Heart right ventricle (tissue), 16 donors: ENCODE data around the gene EMILIN2. TPM values are rescaled to one million over a fixed set of nuclear protein-coding genes. Genes with fewer than 3 reads are reported as not detected.

ENCODE experiments used
- ATAC-seq, 8 donors: fragments of 200-7000 bp; cut with Tn5 transposase; one replicate each; pipeline ENCODE4 v1.9.1; 2020; ENCODE audit warnings: mild to moderate bottlenecking in 8 of 8, moderate library complexity in 8 of 8, moderate number of reproducible peaks in 1 of 8
- DNase-seq, 2 donors: peaks; one replicate each; pipeline ENCODE4 v3.0.0-alpha.2; 2020
- H3K27ac ChIP-seq, 10 donors: fragments of 200-600 bp; sonication (generic) in 2 of 10; one replicate each; pipeline versions ENCODE4 v1.5.0 to v1.8.0; 2020 to 2022; ENCODE audit warnings: mild to moderate bottlenecking in 3 of 10
- H3K27me3 ChIP-seq, 7 donors: fragments of 200-600 bp; one replicate each; pipeline ENCODE4 v1.8.0; 2021 to 2022; ENCODE audit warnings: mild to moderate bottlenecking in 2 of 7
- H3K36me3 ChIP-seq, 9 donors: fragments of 200-600 bp; sonication (generic) in 1 of 9; one replicate each; pipeline versions ENCODE4 v1.5.0 to v1.8.0; 2020 to 2022; ENCODE audit warnings: mild to moderate bottlenecking in 2 of 9
- H3K4me1 ChIP-seq, 9 donors: fragments of 200-600 bp; sonication (generic) in 1 of 9; one replicate each; pipeline versions ENCODE4 v1.5.0 to v1.8.0; 2020 to 2022; ENCODE audit warnings: mild to moderate bottlenecking in 4 of 9
- H3K4me3 ChIP-seq, 10 donors: fragments of 200-600 bp; sonication (generic) in 2 of 10; one replicate each; pipeline versions ENCODE4 v1.5.0 to v1.8.0; 2020 to 2022; ENCODE audit warnings: mild to moderate bottlenecking in 7 of 10, moderate library complexity in 2 of 10
- H3K9me3 ChIP-seq, 11 donors: fragments of 200-600 bp in 10 of 11; sonication (generic) in 2 of 11; one replicate each; pipeline versions ENCODE4 v1.5.0 to v1.8.0; 2013 to 2022; ENCODE audit warnings: mild to moderate bottlenecking in 2 of 11, control low read depth in 1 of 11, moderate library complexity in 1 of 11
- CTCF ChIP-seq, 9 donors: fragments of 200-600 bp; sonication (generic) in 2 of 9; IDR thresholded peaks; one replicate each; pipeline versions ENCODE4 v1.5.0 to v1.8.0; 2021 to 2022; ENCODE audit warnings: antibody characterized with exemption in 9 of 9, mild to moderate bottlenecking in 5 of 9, moderate library complexity in 1 of 9
- WGBS, 2 donors: extraction: QIAGEN DNeasy Blood & Tissue Kit; methylation state at CpG; one replicate each; pipeline ENCODE4 v1.1.7; 2013; ENCODE audit warnings: inconsistent platforms in 1 of 2; 5-methylcytosine and 5-hydroxymethylcytosine counted together
- intact Hi-C, 10 donors: fragments of 100-400 bp; cut with DNase I; formaldehyde crosslinking; loops; one replicate each; pipeline versions ENCODE4 v1.11.1 to v1.14.2; 2022
- polyA plus RNA-seq, 2 donors: library from polyadenylated mRNA; stranded (reverse); fragments of 200-250 nt; gene quantifications; one replicate each; pipeline ENCODE4 v1.2.3, GENCODE V29; 2013
- total RNA-seq, 10 donors: library from RNA; stranded (reverse); fragmentation: NEBNext Ultra II Directional in 3 of 10; extraction: Animal tissue kit (Norgen Biotek cat#: 25700) in 3 of 10; gene quantifications; one replicate each; pipeline versions ENCODE4 v1.2.1 to v1.2.4, GENCODE V29; 2021 to 2023
- donor health status: Arrhythmogenic right ventricular cardiomyopathy.
- donor health status: ischemic (EF 13 %, LVEDD 7.1; RV severe dilation, severe dysfunction).
- donor health status: healthy with polysubstance abuse.
- donor health status: DM: no; HTN: yes; CAD: no.
- donor health status: DM: no; HTN: no; CAD: no.
- donor health status: ischemic (EF 25% LVEDD 6.9; RV normal size, moderate dysfunction).
- donor health status: ischemic (EF 25% LVEDD 5.7; RV mildly dilated, moderate dysfunction).
- donor health status: healthy.
- donor health status: DM: yes; HTN: yes; CAD: no.
- donor health status: Ischemic cardiomyopathy.
- donor health status: ischemic (EF 35%, LVEDD 5.7; RV mildly dilated, moderate dysfunction).
- donor health status: nonischemic (EF 11% LVEDD 7.7; RV severe dilation, severe dysfunction).
- donor health status: DM: yes; HTN: yes; CAD: no.
- donor health status: PGD.
- donor health status: ischemic (EF 29% LVEDD 5.4; RV normal size, mild dysfunction).
- donor health status: nonischemic (EF 23%, LVEDD 6.1; RV moderate dilation, normal function).

Gene EMILIN2
- total and polyA plus RNA-seq, 12 donors = 9.5 to 50.5 (median 19.6) TPM

DNA sequence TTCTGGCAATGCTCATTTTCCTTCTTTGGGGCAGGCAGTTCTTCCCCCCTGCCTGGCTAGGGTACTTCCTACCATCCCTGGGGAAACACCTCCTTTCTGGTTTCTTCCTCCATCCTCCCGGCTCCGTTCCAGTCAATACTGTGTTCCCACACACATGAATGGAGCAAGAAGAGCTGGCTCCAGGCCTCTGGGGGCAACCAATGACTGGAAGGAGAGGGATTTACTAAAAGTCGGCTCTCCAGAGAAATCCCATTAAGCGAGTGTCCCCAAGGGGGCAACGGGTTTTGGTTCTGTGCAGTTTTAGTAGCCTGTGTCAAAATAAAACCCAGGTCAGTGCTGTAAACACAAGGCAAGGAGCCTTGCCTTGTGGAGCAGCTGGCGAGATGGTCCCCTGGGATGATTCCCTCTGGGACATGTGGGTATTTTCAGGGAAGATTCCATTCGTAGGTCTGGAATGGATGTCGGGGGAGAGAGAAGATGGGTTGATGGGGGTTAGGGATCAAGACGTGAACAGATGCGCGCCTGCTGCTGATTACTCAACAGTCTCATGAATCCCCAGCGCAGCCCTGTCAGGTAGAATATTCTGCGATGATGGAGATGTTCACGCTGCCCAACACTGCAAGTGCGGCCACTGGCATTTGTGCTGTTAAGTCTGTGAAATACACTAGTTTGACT lies 32.0 kb downstream of the EMILIN2 start:
- no peaks in the 10 kb centered on the region for H3K27me3 ChIP-seq
- H3K27ac ChIP-seq = no peak overlapping the region
- no peak overlapping the region for H3K4me3 ChIP-seq
- no peaks in the 10 kb centered on the region for H3K36me3 ChIP-seq
- 84 to 91% methylated on average over 15 of the region's 15 CpGs for WGBS, 2 donors
- ATAC-seq = no peak
- H3K9me3 ChIP-seq = no peaks in the 10 kb centered on the region
- DNase-seq = no peak
- H3K4me1 ChIP-seq = peaks cover 3 to 63% (median 46%) of the 10 kb centered on the region in 9 donors
- intact Hi-C loops = no loop called here
- TF ChIP-seq CTCF (IDR thresholded peaks at IDR 0.05) = no peak

DNA sequence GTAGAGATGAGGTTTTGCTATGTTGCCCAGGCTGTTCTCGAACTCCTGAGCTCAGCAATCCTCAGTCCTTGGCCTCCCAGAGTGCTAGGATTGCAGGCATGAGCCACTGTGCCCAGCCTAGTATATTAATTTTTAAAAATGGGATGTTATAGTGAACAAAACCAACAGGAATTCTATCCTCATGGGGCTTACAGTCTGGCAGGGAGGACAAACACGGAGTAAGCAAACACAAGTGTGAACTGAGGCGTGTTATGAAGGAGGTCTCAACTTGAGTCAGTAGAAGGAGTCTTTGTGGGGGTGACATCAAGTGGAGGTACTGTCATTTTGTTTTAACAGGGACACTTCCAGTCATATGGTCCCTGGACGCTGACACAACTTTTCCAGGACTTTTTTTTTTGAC lies 33.1 kb downstream of the EMILIN2 start:
- DNase-seq (no peak), ATAC-seq (no peak)
- H3K27me3 ChIP-seq = no peaks in the 10 kb centered on the region
- no peak overlapping the region for H3K4me3 ChIP-seq
- no peak overlapping the region for H3K27ac ChIP-seq
- 75 to 78% methylated on average over 4 of the region's 4 CpGs for WGBS, 2 donors
- intact Hi-C loops = no loop called here
- no peaks in the 10 kb centered on the region for H3K9me3 ChIP-seq
- no peak for TF ChIP-seq CTCF (IDR thresholded peaks at IDR 0.05)
- peaks cover 3 to 60% (median 43%) of the 10 kb centered on the region in 9 donors for H3K4me1 ChIP-seq
- H3K36me3 ChIP-seq = peaks cover 0 to 2% (median 0%) of the 10 kb centered on the region in 9 donors

DNA sequence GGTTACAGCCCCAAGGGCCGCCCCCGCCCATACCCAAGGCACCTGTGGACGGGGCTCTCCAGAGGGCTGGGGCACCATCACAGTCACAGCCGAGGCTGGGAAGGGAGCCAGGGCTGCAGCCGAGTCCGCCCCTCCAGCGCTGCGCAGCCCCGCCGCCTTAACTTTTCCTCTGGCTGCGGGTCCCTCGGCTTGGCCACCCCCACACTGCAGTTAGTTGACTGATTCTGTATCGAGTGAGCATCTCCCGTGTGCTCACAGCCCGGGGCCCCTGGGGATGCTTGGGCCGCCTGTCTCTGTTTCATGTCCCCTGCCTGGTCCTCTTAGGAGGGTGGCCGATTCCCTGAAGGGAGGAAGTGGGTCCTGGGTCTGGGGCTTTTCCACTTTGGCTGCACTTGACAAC lies 33.7 kb downstream of the EMILIN2 start:
- H3K4me3 ChIP-seq = no peak overlapping the region
- DNase-seq (peak in 1 of 2 donors; percentile 29), ATAC-seq (peak in 4 of 8 donors; percentile 7 to 28 (median 20))
- TF ChIP-seq CTCF (IDR thresholded peaks at IDR 0.05) = no peak
- WGBS, 2 donors = 42 to 45% methylated on average over 15 to 17 of the region's 17 CpGs
- peaks cover 3 to 55% (median 37%) of the 10 kb centered on the region in 9 donors for H3K4me1 ChIP-seq
- no peaks in the 10 kb centered on the region for H3K9me3 ChIP-seq
- intact Hi-C loops = no loop called here
- peak overlapping the region in 5 of 10 donors; percentile 41 to 75 (median 61) for H3K27ac ChIP-seq
- H3K36me3 ChIP-seq = peaks cover 0 to 8% (median 0%) of the 10 kb centered on the region in 9 donors
- H3K27me3 ChIP-seq = no peaks in the 10 kb centered on the region

- DNase-seq (peak in 1 of 2 donors; percentile 46), ATAC-seq (peak; percentile 52 to 81 (median 76))
- H3K27ac ChIP-seq = peak overlapping the region in 8 of 10 donors; percentile 37 to 75 (median 58)
- H3K27me3 ChIP-seq = no peaks in the 10 kb centered on the region
- intact Hi-C loops = no loop called here
- H3K9me3 ChIP-seq = peaks cover 0 to under 1% (median 0%) of the 10 kb centered on the region in 11 donors
- H3K4me3 ChIP-seq = no peak overlapping the region
- peaks cover 0 to 16% (median 0%) of the 10 kb centered on the region in 9 donors for H3K36me3 ChIP-seq
- peaks cover 3 to 47% (median 30%) of the 10 kb centered on the region in 9 donors for H3K4me1 ChIP-seq
- 41 to 44% methylated on average over 16 of the region's 16 CpGs for WGBS, 2 donors
- peak in 1 of 9 donors; percentile 10 for TF ChIP-seq CTCF (IDR thresholded peaks at IDR 0.05)
Observed at GRCh38 chr18:2881088-2881839, 34.5 kb downstream of the EMILIN2 start.
